GM20431 (cell line): ENCODE measurements around the gene PRUNE1.

Experiments used
- in situ Hi-C: fragments of 300-500 bp; cut with MseI, MboI; formaldehyde crosslinking; loops from one replicate; pipeline ENCODE4 v1.15.0; 2020; ENCODE audit warnings: low sequenced_read_pairs; ENCODE audit not compliant: unreplicated experiment

Gene PRUNE1

DNA sequence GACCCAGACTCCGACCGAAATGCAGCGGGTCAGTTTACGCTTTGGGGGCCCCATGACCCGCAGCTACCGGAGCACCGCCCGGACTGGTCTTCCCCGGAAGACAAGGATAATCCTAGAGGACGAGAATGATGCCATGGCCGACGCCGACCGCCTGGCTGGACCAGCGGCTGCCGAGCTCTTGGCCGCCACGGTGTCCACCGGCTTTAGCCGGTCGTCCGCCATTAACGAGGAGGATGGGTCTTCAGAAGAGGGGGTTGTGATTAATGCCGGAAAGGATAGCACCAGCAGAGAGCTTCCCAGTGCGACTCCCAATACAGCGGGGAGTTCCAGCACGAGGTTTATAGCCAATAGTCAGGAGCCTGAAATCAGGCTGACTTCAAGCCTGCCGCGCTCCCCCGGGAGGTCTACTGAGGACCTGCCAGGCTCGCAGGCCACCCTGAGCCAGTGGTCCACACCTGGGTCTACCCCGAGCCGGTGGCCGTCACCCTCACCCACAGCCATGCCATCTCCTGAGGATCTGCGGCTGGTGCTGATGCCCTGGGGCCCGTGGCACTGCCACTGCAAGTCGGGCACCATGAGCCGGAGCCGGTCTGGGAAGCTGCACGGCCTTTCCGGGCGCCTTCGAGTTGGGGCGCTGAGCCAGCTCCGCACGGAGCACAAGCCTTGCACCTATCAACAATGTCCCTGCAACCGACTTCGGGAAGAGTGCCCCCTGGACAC lies 39.8 kb downstream of the PRUNE1 start:
- in situ Hi-C loops: no loop called here

DNA sequence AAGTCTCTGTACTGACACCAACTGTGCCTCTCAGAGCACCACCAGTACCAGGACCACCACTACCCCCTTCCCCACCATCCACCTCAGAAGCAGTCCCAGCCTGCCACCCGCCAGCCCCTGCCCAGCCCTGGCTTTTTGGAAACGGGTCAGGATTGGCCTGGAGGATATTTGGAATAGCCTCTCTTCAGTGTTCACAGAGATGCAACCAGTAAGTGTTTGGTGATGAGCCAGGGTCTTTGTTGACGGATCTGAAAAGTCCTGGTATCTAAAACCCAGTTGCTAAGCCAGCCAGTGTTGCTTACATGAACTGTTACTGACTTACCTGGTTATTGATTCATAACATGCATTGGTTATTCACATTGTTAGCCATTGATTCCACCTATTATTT lies 40.4 kb downstream of the PRUNE1 start:
- in situ Hi-C loops: no loop called here

DNA sequence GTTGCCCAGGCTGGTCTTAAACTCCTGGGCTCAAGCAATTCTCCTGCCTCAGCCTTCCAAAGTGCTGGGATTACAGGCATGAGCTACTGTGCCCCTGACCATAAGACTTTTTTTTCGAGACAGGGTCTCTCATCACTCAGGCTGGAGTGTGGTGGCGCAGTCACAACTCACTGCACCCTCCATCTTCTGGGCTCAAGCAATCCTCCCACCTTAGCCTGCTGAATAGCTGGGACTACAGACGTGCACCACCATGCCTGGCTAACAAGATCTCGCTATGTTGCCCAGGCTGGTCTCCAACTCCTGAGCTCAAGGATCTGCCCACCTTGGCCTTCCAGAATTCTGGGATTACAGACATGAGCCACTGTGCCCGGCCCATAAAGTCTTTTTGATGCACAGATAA lies 41.2 kb downstream of the PRUNE1 start:
- in situ Hi-C loops: no loop called here

DNA sequence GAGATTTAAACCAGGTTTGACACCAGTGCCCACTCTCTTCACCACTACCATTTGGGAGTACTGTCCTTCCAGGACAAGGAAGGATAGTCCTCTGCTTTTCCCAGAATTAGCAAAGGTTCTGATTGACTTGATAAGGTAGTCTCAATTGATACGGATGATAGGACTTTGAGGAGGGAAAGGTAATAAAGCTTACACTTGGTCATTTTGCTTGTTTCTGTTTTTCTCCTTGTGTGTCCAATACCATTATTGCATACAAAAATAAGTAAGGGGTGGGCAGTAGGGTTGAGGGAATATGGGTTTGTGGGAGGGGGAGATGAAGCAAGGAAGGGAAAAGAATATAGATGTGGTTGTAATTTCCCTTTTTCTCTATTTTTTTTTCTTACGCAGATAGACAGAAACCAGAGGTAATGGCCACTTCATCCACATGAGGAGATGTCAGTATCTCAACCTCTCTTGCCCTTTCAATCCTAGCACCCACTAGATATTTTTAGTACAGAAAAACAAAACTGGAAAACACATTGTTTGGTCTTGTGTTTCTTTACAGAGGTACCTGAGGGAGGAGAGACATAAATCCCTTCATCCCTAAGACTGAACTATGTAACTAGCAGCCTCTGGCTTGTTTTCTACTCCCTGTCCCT lies 41.9 kb downstream of the PRUNE1 start:
- in situ Hi-C loops: no loop called here

DNA sequence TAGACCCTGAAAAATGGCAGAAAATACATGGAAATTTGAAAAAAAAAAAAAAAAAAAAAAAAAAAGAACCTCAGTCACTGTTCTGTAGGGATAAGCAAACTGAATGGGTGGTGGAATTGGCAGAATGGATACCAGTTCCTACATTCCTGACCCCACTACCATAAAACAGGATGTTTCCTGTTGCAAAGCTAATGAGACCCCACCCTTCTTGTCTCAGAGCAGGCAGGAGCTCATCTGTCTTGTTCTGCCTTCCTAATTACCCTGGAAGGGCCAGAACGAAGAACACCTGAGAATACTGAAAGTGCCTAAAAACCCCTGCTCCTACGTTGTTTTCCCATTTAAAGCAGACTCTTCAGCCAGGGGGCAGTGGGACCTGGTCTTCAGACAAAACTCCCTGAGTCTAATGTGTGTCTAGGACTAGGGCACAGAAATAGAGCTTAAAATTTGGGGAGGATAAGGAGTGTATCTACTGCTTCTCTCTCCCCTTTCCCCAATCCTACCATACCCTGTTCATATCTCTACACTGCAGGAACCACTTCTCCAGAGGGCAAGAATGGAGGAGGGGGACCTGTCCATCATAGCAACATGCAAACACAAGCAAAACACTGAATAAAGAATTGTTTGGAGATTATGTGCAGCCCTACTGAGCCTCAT lies 43.2 kb downstream of the PRUNE1 start:
- in situ Hi-C loops: no loop called here

DNA sequence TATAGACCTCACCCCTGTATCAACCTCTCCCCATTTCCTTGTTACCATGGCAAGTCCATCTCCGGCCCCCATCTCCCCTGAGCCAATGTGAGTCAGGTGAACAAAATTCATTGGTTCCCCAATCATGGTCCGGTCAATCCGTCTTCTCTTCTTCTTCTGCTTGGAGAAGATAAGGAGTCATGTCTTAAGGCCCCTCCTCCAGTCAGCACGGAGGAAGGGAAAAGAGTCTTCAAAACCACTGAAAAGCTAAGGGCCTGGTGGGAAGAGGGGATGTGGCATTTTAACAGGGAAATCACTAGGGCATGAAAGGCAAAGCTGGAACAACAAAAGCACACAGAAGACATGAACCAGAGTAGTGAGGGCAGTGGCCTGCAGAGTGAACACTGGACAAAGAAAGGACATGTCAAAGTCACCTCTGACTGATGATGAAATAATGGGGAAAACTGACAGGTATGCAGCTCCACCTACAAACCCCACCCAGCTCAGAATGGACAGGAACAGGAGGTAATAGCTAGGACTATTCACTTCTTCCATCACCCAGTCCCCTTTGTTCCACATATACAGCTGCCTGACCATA lies 46.8 kb downstream of the PRUNE1 start:
- in situ Hi-C loops: no loop called here

DNA sequence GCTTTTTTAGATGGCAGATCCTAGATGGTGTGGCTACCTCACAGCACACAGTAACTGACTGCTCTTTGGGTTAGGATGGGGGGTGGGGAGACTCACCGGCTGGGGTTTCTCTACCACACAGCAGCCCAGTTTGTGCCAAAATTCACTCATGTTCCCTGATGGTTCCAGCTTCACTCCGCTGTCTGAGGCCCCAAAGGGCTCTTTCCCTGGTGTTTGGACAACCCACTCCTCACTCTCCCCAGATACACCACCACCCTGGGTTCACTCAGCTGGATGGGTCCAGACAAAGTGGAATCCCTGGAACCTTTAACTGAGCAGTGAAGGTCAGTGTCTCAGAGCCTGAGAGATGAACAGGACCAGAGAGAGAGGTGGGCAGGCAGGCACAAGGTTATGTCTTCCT lies 47.3 kb downstream of the PRUNE1 start:
- in situ Hi-C loops: no loop called here

DNA sequence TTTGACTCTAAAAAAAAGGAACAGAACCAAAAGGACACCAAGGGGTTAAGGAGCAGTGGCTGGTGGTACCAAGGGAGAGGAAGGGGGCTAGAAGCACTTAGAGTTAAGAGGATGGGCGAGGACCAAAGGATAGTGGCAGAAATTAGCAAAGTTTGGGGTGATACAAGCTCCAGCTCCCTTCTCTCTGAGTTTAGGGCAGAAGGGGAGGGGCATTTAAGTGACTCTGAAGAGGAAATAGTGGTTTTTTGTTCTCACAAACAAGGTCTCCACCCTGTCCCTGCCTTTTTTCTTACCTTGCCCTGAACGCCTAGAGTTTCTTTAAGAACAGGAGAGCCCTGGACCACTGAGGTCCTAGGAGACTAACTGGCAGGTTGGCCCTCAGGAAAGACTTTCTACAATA lies 47.9 kb downstream of the PRUNE1 start:
- in situ Hi-C loops: no loop called here

DNA sequence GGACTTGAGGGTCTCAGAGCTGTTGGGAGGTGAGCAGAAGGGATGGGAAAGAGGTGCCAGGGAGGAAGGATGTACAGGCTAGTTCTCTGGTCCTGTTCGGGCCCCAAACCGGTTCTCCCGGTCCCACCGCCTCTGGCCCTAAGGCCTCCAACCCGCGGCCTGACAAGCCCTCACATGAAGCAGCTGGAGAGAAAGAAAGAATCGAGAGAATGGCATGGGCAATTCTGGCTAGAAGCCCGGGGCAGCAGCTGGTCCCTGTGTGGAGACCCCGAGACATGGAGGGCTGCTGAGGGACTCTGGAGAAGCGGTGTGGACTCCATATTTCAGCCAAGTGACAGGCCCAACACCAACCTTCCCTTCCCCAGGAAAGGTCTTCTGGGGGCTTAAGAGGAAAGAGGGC lies 50.4 kb downstream of the PRUNE1 start:
- in situ Hi-C loops: no loop called here

DNA sequence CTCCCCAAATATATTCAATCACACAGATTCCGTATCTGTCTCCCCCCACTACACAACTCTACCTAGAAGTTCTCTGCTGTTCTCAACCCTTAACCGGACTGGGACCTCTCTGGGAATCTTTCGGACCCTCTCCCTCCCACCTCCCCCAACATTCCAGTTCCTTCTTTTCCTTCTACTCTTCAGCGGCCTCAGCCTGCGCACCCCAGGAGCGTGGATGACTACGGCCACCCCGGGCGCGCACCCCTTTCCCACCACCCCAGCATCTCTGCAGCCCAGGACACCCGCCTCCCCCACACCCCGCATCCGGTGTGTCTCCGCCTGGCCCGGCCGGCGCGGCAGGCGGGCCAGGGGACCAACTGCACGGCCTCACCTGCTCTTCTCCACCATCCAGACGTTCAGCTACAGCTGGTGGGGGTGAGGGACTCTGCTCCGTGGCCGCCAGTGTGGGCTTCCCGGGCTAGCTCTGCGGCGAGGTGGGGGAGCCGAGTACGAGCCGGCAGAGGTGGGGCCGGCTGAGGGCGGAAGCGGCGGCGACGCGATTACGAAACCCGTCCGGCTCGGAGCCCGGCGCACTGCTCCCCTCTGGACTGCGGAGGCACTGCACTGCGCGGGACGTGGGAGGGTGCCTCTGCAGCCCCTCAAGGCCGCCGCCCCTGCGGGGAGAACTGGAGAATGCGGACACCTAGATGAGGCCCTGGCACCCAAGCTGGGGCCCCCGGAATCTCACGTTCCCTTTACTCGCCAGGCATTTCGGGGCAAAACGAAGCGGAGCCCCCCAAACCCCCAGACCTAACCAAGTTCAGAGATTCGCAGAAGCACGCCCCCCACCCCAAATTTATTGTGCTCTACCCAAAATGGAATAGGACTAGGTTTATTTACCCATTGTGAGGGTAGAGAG lies 51.1 kb downstream of the PRUNE1 start, which contains the start of gene CDC42SE1:
Gene CDC42SE1, minus strand, starts transcription at position 514 of the 898 bp plus-strand sequence. CDS start 3,892 bp downstream, outside the sequence.
- in situ Hi-C loops: no loop called here

DNA sequence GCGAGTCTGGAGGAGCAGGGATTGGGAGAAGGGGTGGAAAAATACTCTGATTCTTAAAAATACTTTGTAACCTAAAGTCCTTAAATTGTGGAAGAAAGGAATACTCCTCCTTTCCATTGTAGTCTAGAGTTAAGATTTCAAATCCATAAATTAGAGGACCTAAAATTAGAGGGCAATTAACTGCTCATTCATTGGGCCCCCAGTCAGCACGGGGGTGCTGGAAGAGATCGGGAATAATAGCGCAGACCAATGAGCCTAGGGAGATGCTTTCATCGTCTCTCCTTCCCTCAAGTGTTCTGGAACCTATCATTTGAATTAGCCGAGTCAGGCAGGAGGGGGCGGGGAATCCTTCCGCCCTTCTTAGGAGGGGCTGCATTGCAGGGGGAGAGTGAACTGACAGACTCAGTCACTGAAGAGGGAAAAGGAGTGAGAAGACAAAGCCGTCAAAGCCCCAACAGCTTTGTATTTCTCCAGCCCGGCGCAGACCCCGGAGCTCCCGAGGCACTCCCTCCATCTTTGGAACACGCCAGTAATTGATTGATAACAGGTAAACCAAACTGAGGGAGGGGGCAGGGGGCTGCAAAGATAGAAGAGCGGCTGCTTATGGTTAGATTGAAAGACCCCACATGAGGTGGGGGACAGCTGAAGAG lies 51.9 kb downstream of the PRUNE1 start, which contains the start of gene MLLT11:
Gene MLLT11, plus strand, starts transcription at position 391 of the 650 bp plus-strand sequence. CDS start 6,828 bp downstream, outside the sequence.
- in situ Hi-C loops: no loop called here

DNA sequence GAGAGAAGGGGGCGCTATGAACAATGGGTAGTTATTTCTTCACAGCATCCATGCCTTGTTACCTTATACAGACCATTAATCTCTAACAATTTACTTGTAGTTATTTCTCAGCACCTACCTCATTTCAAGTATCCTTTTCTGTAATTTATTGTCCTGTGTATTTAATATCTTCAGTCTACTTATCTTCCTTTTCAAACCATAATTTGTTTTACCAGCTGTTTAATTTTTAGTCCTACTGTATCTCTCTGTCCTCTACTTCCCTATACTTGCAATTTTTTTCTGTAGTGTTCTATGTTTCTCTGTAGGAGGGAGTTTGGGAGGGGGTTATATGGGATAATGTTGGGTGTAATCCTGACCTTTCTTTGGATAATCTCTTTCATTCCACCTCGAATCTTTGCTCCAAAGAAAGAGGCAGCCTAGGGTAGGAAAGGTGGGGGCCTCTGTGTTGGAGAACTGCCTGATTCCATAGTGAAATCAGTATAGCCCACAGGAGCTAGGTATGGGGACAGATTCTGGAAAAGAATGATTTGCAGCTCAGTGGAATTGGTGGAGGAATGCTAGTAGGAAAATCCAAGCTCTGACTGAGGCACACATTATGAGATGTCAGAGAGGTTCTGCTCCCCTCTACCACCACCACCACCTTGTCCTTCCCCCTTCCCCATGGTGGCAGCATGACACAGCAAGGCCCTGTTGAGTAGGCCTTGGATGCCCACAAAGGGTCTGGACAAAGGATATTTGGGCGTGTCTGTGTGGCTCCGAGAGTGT lies 52.6 kb downstream of the PRUNE1 start:
- in situ Hi-C loops: no loop called here

DNA sequence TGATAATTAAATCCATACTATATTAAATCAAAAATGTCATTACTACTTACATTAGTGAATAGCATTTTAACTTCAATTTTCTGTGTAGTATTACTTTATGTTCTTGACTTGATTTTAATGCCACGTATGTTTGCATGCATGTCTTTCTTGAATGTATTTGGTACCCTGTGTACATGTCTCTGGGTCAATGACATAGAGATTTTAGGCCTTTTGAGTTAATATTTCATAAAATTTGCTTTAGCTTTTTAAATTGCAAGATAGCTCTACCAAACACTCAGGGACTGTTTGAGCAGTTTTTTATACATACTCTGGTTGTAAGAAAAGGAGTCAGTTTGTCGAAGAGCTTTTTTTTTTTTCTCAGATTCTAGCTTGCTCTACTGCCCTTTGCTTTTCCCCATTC lies 53.5 kb downstream of the PRUNE1 start:
- in situ Hi-C loops: no loop called here

DNA sequence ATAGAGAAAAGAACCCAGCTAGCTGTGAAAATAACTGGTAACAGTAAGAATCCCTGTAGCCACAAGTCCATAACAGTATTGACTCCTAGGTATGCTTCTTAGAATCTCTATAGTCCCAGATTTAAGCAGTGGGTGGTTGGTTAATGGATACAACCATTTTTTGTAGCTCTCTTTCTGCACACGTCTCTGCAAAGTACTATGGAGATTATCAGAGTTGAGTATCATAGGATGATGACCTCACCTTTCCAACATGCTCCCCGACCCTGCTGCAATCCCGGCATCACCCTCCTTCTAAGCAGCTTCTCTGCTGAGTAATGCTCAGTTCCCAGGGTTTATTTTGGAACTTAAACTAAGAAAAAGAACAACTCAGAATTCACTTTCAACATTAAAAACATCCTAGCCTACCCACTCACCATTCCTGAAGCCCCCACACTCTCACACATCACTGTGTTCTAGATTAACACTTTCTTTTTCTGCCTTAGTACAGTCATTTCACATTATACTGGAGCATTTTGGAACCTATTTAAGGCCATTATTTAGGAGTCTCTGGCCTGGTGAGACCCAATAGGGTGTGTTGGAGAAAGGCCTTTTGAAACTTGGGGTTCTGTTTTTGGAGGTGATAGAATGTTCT lies 54.6 kb downstream of the PRUNE1 start:
- in situ Hi-C loops: no loop called here

DNA sequence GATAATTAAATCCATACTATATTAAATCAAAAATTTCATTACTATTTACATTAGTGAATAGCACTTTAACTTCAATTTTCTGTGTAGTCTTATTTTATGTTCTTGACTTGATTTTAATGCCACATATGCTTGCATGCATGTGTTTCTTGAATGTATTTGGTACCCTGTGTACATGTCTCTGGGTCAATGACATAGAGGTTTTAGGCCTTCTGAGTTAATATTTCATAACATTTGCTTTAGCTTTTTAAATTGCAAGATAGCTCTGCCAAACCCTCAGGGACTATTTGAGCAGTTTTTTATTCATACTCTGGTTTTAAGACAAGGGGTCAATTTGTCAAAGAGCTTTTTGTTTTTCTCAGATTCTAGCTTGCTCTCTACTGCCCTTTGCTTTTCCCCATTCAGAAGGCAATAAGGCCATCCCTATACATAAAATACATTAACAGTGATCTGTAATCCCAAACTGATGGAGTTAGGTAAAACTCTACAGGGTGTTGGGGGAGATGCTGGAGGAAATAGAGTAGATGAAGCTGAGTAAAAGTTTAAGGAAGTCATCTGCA lies 56.9 kb downstream of the PRUNE1 start:
- in situ Hi-C loops: no loop called here

DNA sequence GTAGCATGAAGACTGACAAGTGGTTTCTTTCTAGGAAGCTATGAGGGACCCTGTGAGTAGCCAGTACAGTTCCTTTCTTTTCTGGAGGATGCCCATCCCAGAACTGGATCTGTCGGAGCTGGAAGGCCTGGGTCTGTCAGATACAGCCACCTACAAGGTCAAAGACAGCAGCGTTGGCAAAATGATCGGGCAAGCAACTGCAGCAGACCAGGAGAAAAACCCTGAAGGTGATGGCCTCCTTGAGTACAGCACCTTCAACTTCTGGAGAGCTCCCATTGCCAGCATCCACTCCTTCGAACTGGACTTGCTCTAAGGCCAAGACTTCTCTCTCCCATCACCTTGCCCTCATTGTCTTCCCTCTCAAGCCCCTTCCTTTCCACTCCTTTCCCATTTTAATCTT lies 58.9 kb downstream of the PRUNE1 start:
- in situ Hi-C loops: no loop called here

DNA sequence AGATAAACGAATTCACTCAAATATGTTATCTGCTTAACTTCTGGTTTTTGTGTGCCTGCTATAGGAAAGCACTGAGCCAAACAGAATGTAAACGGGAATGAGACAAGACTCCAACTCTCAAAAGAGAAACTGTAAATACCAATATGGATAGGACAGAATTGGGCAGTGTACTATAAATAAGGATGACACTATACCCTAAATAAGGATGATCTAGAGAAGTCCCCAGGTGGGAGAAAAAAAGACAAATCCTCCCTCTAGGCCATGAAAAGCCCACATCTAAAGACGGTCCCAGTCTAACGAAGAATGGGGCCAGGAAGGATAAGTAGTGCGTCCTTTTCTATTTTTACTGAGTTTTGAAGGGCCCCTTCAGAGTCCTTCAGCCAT lies 60.8 kb downstream of the PRUNE1 start:
- in situ Hi-C loops: no loop called here
